Mammary epithelial cell (primary cell): ENCODE results near the gene LRRC7.

Experiments
- CTCF ChIP-seq, 2 donors: IDR thresholded peaks in 1 of 2; conservative IDR thresholded peaks in 1 of 2; 2 replicates each; pipeline ENCODE4 v1.5.1; 2011 to 2012; ENCODE audit warnings: inconsistent platforms in 2 of 2, low read length in 2 of 2, mild to moderate bottlenecking in 2 of 2, control low read depth in 1 of 2, low read depth in 1 of 2; ENCODE audit not compliant: insufficient read depth in 1 of 2; ENCODE audit errors: extremely low read depth in 1 of 2
- EZH2 ChIP-seq: IDR thresholded peaks from 2 replicates; pipeline ENCODE4 v1.6.1; 2012; ENCODE audit warnings: low read length, inconsistent platforms, borderline replicate concordance

DNA sequence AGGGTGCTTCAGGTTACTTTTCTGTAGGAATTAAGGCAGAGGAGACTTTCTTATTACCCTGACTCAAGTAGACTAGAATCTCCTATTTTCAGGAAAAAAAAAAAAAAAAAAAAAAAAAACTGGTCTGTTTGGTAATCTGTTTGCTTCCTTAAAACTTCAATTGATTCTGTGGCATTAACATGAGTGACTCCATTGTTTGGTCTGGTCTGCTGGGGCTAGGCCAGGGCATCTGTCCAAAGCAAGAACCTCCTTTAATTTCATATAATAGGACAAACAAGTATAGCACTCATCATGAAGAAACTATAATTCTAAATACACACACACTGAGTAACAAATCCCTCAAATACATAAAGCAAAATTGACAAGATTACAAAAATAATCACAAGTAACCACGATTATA is 32.9 kb upstream of the LRRC7 start:
- no peak for TF ChIP-seq EZH2
- no peak for TF ChIP-seq CTCF (conservative IDR thresholded peaks at IDR 0.05 in 1 of 2, IDR thresholded peaks at IDR 0.05 in 1 of 2; ENCODE audit: extremely low read depth in 1 of 2, insufficient read depth in 1 of 2, low read depth in 1 of 2, low read length in 2 of 2)
